Uterus (tissue), 2 donors: ENCODE results near the gene SLC4A1AP.
"Not testable (repeated sequence)": the region's sequence is repeated elsewhere in the genome, so short reads cannot be mapped to it uniquely, and the experiment has no call there.

Source experiments
- CTCF ChIP-seq, 4 experiments: fragments of 200-600 bp in 2 of 4; fragments of 450-650 bp in 2 of 4; sonication (generic) in 2 of 4; IDR thresholded peaks; one replicate each; pipeline ENCODE4 v1.5.1; 2016 to 2019; ENCODE audit warnings: antibody characterized with exemption in 4 of 4, mild to moderate bottlenecking in 2 of 4, moderate library complexity in 1 of 4
- POLR2A ChIP-seq, 2 donors: fragments of 450-650 bp; IDR thresholded peaks; one replicate each; pipeline ENCODE4 v1.6.1; 2016; ENCODE audit warnings: antibody characterized with exemption in 2 of 2, mild to moderate bottlenecking in 1 of 2, moderate library complexity in 1 of 2

- not testable (repeated sequence) for TF ChIP-seq POLR2A, CTCF (IDR thresholded peaks at IDR 0.05)
These were observed 18.7 kb downstream of the SLC4A1AP start for GRCh38 chr2:27682334-27682771.
